C4-2B (cell line): ENCODE data around the gene RALGAPB.

Experiments used
- ZFX ChIP-seq: fragments of 450-650 bp; IDR thresholded peaks from 2 replicates; pipeline ENCODE4 v1.6.1; 2017
- TF ChIP-seq, protein P1 (sequence below): fragments of 450-650 bp; conservative IDR thresholded peaks from 2 replicates; pipeline ENCODE4 v1.5.1; 2017; ENCODE audit warnings: mild to moderate bottlenecking

DNA sequence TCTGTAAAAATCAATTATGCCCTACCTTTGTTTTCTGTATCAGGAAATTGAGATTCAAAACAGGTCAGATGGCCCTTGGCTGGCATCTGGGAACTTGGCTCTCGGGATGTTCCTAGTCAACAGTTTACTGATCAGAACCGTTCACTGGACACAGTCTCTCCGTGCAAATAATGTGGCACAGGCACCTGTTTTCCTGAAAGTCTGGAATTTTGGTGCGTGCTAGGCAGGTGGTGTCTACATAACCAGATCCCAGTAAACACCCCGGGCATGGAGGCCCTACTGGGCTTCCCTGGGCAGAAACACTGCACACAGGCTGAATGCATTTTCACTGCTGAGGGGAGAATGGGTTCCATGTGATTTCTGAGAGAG, 45.0 kb upstream of the RALGAPB start:
- TF ChIP-seq, protein P1, sequence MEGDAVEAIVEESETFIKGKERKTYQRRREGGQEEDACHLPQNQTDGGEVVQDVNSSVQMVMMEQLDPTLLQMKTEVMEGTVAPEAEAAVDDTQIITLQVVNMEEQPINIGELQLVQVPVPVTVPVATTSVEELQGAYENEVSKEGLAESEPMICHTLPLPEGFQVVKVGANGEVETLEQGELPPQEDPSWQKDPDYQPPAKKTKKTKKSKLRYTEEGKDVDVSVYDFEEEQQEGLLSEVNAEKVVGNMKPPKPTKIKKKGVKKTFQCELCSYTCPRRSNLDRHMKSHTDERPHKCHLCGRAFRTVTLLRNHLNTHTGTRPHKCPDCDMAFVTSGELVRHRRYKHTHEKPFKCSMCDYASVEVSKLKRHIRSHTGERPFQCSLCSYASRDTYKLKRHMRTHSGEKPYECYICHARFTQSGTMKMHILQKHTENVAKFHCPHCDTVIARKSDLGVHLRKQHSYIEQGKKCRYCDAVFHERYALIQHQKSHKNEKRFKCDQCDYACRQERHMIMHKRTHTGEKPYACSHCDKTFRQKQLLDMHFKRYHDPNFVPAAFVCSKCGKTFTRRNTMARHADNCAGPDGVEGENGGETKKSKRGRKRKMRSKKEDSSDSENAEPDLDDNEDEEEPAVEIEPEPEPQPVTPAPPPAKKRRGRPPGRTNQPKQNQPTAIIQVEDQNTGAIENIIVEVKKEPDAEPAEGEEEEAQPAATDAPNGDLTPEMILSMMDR: no peak
- TF ChIP-seq ZFX: no peak
